ENCODE results near the gene CCDC167. TPM values are rescaled to one million over a fixed set of nuclear protein-coding genes. Genes with fewer than 3 reads are reported as not detected.
"Not testable (repeated sequence)": the region's sequence is repeated elsewhere in the genome, so short reads cannot be mapped to it uniquely, and the experiment has no call there.

Gene CCDC167
- total RNA-seq, 2 donors from 2014 or later = 8.7 to 11.0 TPM

DNA sequence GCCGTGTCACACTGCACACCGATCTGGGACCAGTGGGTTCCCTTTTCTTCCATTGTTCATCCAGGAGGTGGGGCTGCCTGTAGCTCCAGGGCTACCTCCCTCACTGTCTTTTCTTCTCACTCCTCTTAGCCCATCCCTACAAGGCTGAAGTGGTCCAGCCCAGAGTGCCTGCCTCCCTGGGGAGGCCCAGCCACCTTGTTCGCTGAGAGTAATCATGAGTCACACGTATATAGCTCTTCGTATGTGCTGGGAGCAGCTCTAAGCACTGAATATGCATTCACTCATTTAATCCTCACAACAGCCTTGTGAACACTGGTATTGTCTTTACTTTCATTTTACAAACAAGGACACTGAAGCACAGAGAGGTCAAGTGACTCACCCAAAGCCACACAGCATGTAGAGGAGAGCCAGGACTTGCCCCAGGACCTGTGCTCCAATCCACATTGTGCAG lies 14.7 kb upstream of the CCDC167 start:
- intact Hi-C loops (cut with DNase I, micrococcal nuclease) = no loop called here
- ATAC-seq = no peak
- DNase-seq = no peak

DNA sequence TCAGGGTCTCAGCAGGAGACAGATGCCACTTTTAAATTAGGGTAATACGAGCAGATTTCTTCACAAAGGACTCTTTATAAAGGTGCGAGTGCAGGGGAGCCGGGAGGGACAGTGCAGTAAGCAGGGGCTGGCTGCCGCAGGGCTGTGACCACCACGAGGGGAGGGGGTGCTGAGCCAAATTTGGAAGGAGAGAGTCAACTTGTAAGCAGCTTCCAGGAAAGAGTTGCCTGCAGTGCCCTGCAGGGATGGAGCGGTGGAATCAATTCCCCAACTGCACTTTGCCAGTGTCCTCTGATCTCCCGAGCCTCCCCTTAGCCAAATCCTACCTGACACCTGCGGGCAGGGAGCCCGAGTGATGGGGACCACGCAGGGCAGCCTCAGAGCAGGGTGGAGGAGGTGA lies 13.9 kb upstream of the CCDC167 start:
- intact Hi-C loops (cut with DNase I, micrococcal nuclease) = no loop called here
- no peak for ATAC-seq

DNA sequence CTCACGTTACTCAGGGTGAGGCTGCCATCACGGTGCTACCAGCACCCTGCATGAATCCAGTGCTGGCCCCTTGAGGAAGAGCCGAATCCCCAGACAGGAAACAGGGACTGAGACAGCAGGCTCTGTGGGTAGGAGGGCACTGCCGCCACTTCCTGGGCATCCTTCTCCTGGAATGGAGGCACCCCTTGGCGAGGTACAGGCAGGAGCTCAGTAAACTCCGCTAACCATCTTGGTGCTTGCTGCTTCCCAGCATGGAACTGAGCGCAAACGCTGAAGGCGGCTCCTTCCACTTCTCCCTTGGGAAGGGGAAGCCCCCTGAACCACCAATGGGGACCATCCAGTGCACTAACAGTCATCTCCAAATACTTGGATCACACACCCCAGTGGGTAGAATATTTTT lies 13.5 kb upstream of the CCDC167 start:
- intact Hi-C loops (cut with DNase I, micrococcal nuclease) = no loop called here
- ATAC-seq = no peak
- no peak for DNase-seq

More for the DNA sequence above, 13.9 kb upstream of the CCDC167 start:
- no peak for DNase-seq

DNA sequence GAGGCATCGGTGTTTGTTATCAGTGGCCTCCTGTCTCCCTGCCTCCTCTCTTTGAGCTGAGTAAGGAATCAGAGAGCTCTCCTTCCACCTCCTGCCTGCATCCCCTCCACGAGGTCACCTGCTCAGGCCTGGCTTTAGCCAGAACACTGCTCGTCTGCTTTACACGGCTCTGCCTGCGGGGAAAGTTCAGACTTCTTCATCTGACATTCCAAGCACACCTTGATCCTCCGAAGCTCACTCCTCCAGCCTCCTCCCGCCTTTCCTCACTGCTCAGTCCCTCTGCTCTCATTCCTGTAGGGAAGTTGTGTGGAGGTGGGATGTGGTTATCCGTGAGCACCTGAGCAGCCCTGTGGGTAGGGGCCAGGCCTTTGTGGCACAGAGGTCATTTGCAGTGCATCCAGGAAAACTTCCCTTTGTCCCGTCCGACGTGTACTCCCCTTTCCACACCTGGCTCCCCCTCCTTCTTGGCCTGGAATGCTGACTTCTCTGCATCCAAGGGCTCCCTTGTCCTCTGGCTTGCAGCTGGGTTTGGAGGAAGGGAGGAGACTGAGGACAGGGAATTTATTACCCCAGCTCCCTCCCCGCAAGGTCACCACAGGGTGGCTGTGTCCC lies 12.8 kb upstream of the CCDC167 start:
- DNase-seq (no peak), ATAC-seq (no peak)
- intact Hi-C loops (cut with DNase I, micrococcal nuclease) = no loop called here

DNA sequence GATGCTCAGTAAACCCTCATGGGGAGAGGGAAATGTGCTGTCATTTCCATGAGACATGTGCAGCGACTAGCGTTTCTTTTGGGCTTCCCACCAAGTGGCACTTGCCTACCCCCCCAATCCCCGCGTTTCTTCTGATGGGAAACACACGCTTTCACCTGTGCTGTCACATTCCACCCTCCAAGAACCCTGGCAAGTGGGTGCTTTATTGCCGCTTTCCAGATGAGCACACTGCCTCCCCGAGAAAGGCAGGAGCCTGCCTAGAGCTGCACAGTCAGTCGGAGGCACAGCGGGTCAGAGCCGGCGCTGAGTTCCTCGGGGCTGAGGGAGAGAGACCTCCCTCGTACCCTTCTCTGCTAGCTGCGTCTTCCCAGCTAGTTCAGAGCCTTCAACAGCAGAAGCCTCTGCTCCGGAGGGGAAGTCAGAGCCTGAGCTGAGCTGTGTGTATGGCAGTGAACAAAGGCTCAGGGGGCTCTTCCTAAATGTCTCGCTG lies 12.3 kb upstream of the CCDC167 start:
- DNase-seq (no peak), ATAC-seq (no peak)
- intact Hi-C loops (cut with DNase I, micrococcal nuclease) = no loop called here

DNA sequence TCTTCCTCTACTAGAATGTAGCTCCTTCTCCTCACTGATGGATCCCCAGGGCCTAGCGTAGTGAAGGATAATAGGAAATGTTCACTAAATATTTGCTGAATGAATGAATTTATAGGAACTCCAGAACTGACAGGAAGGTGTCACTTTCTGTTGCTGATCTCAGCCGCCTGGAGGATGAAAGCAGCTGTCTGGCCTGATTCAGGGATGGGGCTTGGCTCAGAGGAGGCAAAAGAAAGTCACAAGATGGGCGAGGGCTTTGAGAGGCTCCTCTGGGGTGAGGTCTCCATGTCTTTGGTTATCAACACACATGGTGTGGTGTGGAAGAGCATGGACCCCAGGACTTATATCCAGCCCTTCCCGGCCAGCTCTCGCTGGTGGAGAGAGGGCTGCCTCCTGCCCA lies 11.5 kb upstream of the CCDC167 start:
- DNase-seq (no peak), ATAC-seq (no peak)
- intact Hi-C loops (cut with DNase I, micrococcal nuclease) = no loop called here

DNA sequence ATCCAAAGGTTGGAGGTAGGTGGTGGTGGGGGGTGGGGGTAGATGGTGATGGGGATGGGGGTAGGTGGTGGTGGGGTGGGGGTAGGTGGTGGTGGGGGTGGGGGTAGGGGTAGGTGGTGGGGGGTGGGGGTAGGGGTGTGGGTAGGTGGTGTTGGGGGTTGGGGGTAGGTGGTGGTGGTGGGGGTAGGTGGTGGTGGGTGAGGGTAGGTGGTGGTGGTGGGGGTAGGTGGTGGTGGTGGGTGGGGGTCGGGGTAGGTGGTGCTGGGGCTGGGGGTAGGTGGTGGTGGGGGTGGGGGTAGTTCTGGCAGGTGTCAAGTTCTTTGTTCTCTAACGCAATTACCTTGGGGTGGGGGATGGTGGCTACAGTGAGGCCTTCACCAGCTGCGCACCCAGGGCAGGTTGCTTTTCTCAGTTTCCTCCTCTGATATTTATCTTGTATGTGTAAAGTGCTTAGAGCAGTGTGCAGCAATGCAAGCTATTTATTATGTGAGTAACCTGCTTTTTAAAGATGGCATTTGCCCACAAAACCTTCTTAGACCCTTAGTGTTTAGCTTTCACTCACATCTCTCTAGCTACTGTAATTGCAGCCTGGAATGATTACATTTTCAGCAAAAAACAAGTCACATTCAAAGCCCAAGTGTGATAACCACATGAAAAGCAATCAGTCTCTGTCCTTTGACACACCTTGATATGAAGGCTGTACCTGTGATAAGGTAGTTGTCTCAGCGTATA lies 8.2 kb upstream of the CCDC167 start:
- ATAC-seq = no peak
- intact Hi-C loops (cut with DNase I, micrococcal nuclease) = no loop called here
- no peak for DNase-seq

DNA sequence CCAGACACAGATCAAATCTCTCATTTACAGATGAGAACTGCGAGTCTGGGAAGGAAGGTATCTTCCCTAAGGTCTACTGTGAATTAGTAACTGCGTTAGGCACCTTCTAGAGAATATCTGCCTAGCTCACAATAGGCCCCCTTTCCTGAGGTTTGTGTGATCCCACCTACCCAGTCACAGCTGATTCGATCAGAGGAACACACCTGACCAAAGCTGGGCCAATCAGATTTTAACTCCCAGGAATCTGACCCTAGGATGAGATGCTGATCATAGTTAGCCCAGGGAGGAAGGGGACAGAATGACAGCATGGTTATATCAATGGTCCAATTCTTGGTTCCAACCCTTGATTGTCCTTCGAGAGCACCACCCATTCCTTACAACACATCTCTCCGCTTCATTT lies 7.4 kb upstream of the CCDC167 start:
- ATAC-seq (no peak), DNase-seq (no peak)
- intact Hi-C loops (cut with DNase I, micrococcal nuclease) = no loop called here

DNA sequence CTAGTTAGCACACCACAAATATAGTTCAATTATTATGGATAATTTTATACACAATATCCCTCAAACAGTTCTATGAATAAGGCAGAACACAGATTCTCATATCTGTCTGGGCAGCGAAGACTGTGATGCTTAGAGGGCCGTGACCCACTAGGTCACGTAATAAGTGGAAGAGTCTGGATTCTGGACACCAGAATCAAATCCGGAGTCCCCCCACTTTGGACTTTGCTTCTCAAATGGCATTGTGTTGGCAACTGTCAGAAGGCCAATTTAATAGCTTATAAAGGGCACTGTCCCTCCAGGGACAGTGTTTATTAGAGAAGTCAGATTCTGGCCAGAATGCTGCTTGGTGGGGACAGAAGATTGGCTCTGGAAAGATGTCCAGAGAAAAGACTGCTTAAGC lies 6.8 kb upstream of the CCDC167 start:
- ATAC-seq (no peak), DNase-seq (no peak)
- intact Hi-C loops (cut with DNase I, micrococcal nuclease) = no loop called here

DNA sequence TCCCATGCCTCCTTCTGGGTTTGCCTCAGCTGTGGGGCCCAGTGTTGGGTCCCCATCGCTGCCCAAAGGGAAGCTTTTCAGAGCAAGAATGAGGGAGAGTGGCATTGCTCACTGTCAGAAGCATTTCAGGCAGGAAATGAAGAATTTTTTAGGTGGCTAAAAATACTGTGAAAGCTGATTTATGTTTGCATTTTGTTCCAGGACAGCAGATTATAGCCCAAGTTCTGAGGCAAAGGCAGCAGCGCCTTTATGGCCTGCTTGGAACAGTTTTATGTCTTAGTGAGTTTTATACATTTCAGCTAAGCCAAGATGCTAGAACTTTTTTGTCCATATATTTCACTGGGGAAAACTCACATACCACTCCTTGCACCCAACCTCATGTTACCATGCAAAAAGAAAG lies 4.3 kb upstream of the CCDC167 start:
- no peak for DNase-seq
- ATAC-seq = no peak
- intact Hi-C loops (cut with DNase I, micrococcal nuclease) = no loop called here

DNA sequence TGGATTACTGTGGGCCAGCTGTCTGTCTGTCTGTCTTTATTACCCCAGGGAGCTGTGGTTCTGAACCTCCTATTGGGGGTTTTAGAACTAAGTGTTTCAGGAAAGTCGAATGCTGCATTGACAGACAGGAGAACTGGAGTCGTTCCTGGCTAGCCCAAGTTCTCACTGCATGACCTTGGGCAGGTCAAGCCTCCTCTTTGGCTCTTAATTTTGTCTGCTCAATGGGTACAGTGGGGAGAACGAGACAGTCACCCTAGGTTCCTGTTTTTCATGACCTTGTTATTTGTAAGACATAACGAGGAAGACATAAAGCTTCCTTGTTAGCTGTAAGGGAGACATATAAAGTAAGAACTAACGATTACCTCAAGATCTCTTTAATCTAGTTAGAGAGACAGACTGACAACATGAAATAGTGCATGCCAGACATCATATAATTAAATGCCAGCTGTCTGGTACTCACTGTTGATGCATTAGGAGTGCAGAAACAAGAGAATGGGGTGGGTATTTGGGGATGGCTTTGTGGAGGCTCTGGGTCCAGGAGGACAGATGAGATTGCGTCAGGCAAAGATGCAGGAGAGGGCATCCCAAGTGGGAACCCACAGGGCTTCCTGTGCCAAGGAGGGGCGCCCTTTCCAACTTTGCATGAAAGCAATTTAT lies 3.7 kb upstream of the CCDC167 start:
- ATAC-seq = no peak
- intact Hi-C loops (cut with DNase I, micrococcal nuclease) = no loop called here
- no peak for DNase-seq

DNA sequence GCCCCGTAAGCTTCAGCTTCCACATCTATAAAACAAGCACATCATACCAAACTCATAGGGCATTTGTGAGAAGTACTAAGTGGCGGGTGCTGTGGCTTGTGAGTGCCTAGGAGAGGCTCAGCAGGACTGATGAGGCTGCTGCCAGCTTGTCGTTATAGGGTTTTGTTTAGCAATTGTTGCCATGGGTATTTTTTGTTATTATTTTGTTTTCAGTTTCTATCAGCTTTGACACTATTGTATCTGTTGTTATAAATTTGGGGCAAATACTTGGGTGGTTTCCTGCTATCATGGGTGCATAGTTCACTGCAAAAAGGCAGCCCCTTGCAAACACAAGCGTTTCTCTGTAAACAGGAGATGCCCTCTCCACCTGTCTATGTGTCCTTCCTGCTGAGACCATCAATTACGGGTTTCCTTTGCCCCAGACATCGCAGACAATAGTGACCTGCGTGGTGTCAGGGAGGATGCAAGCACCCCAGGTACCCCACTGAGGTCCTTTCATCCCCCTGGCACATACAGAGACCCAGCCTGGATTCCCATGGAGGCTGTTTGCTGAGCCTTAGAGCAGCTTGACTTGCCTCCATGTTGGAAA lies 3.1 kb upstream of the CCDC167 start:
- DNase-seq (no peak), ATAC-seq (no peak)
- intact Hi-C loops (cut with DNase I, micrococcal nuclease) = no loop called here

DNA sequence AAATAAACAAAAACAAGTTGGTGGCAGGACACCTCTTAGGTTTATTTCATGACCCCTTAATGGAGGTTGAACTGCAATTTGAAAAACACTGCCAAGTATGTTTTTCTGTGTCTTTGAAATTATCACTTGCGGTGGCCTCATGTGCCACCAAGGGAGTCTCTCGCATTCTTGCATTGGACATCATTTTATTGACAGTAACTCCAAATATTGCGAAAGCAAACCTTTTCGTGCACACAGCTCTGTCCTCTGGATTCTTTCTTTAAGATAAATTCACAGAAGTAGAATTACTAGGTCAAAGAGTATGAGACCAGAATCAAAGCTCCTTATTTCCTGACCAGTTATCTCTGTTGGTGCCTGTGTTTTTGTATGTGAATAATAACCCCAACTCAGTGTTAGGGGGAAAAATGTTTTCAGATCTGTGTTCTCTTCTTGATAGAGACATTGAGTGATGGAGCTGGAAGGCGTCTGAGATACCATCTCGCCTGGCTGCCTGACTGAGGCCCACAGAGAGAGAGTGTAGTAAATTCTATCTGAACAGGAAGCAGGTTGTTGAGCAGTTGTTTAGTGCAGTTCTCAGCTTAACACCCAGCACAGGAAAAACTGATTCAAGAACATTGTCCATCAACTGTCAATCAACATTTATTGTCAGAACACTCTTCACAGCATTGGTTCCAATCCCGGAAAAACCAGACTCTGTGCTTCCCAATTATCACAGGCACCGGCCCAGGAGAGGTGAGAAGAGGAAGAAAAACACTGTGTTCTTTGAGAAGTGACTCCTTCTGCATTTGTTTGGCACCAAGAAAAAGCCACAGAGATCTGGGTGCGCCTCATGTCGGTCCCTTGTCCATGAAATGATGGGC lies 2.2 kb upstream of the CCDC167 start:
- DNase-seq (no peak), ATAC-seq (no peak)
- intact Hi-C loops (cut with DNase I, micrococcal nuclease) = no loop called here

DNA sequence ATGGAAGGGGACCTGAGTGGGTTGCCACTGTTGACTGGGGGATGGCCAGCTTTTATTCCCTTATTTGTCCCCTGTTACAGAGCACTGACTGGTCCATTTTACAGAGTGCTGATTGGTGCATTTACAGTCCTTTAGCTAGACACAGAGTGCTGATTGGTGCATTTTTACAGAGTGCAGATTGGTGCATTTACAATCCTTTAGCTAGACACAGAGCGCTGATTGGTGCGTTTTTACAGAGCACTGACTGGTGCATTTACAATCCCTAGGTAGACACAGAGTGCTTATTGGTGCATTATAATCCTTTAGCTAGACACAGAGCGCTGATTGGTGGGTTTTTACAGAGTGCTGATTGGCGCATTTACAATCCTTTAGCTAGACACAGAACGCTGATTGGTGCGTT lies 1.2 kb upstream of the CCDC167 start:
- ATAC-seq; intact Hi-C loops (cut with DNase I, micrococcal nuclease); DNase-seq: not testable (repeated sequence)

DNA sequence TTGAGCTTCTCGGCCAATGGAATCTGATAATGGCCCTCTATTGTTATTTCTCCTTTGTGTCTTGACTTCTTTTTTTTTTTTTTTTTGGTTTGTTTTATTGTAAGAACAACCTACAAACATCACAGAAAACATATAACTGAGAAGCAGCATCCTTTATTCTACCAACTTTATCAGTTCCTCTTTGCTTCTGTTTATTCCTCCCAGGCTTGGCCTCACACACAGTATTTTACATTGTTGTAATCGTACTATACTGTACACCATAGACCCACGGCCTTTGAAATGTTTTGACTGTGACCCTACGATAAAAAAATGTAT lies 558 bp upstream of the CCDC167 start:
- intact Hi-C loops (cut with DNase I, micrococcal nuclease) = no loop called here
- ATAC-seq (no peak), DNase-seq (no peak)

DNA sequence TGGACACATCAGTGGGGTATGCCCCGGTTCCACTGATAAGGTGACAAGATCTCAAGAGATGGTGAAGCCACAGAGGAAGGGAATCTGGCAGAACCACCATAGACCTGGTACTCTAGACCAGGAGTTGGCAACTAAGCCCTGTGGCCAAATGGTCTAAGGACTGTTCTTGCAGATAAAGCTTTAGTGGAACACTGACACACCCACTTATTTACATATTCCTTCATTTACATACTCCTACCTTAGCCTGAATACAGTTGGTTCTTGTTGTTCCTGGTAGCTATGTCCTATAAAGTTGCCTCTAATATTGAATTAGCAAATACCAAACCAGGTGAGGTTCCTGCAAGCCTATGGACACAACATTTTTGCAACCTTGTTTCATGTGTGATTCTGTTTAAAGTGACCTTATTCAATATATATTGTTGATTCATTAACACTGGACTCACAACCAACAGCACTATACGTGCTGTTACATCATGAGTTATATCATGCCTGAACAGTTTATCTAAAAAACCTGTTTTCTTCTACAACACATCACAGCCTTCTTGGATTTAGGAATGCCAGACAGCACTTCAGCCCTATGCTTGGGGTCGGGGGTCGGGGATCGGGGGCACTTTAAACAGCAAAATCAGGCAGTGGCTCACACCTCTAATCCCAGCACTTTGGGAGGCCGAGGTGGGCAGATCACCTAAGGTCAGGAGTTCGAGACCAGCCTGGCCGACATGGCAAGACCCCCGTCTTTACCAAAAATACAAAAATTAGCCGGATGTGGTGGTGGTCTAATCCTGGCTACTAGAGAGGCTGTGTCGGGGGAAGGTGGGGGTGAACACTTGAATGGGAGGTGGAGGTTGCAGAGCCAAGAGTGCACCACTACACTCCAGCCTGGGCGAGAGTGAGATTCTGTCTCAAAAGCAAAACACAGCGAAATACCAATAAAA lies 2.5 kb downstream of the CCDC167 start:
- ATAC-seq = no peak
- DNase-seq = no peak
- intact Hi-C loops (cut with DNase I, micrococcal nuclease) = no loop called here

DNA sequence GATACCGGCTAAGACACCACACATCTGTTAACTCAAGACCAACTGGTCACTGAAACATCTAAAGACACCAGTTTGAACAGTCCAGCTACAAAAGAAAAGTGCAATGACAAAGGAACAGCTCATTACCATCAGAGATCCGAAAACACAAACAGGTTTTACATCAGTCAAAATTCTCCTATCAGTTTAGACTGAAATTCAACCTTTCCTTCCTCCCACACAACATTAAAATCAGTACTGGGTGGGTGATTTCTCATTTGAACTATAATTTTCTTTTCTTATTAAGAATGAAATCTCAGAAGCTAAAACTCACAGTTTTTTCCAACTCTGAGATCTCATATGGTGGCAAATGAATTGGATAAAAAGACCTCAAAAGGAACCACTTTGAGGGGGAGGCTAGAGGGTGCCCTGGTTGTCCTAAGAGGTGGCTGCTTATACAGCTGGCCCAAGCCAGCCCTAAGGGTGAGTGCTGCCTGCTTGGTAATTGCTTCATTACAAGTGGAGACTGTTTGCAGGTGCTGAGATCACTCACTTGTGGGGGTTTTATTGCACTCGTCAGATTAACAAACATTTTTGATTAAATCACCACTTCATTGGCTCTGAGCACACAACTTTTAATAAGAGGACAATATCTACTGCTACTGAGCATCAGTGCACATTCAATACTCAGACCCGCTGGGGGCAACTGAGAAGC lies 4.3 kb downstream of the CCDC167 start:
- intact Hi-C loops (cut with DNase I, micrococcal nuclease) = no loop called here
- DNase-seq = no peak
- ATAC-seq = no peak

DNA sequence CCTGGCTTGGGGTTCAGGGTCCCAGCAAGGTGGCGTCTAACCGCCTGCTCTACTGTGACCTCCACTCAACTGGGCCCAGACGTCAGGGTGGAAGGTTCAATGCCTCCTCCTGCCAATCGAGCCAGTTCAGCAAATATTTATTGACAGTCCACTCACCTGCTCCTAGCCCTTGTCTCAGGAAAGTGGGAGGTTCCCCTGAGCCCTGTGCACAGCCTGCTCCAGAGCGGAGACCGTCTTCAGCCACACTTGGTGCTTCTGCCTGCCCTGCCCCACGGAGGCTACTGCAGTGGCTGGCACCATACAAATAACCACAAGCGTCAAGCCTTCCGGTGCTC lies 6.1 kb downstream of the CCDC167 start:
- no peak for ATAC-seq
- intact Hi-C loops (cut with DNase I, micrococcal nuclease) = no loop called here

More for the DNA sequence above, 6.1 kb downstream of the CCDC167 start:
- no peak for DNase-seq

Data from left colon (tissue), 2 donors.